HepG2 (cell line): ENCODE results near the gene AGAP1. TPM values are rescaled to one million over a fixed set of nuclear protein-coding genes. Genes with fewer than 3 reads are reported as not detected.

Experiments used
- CBX1 ChIP-seq: IDR thresholded peaks from one replicate; pipeline ENCODE4 v1.6.1; 2016; ENCODE audit warnings: antibody characterized with exemption, low read depth
- DNMT1 ChIP-seq: sonication (generic); formaldehyde crosslinking; IDR thresholded peaks from 2 replicates; pipeline ENCODE4 v1.5.1; 2020; ENCODE audit warnings: mild to moderate bottlenecking, missing genetic modification reagents
- MIER3 ChIP-seq: IDR thresholded peaks from 2 replicates; pipeline ENCODE4 v1.6.1; 2016; ENCODE audit warnings: missing compliant biosample characterization, borderline replicate concordance
- NR3C1 ChIP-seq: sonication (generic); formaldehyde crosslinking; IDR thresholded peaks from 2 replicates; pipeline ENCODE4 v1.4.0; 2020; ENCODE audit warnings: missing genetic modification reagents
- RBM39 ChIP-seq: fragments of 200-400 bp; formaldehyde crosslinking; IDR thresholded peaks from one replicate; pipeline ENCODE4 v1.6.1; 2018; ENCODE audit warnings: antibody characterized with exemption, mild to moderate bottlenecking, low read depth, low read length; ENCODE audit not compliant: poor library complexity, severe bottlenecking
- RXRA ChIP-seq: sonication (generic); formaldehyde crosslinking; IDR thresholded peaks from 2 replicates; pipeline ENCODE4 v1.5.1; 2020; ENCODE audit warnings: missing genetic modification reagents
- SRY ChIP-seq: sonication (generic); formaldehyde crosslinking; IDR thresholded peaks from 2 replicates; pipeline ENCODE4 v1.8.0; 2022; ENCODE audit warnings: mild to moderate bottlenecking, missing genetic modification reagents
- TCF7L2 ChIP-seq: IDR thresholded peaks from 2 replicates; pipeline ENCODE4 v1.6.1; 2011; ENCODE audit warnings: mild to moderate bottlenecking, low read depth, low read length, moderate library complexity
- TSC22D2 ChIP-seq: sonication (generic); formaldehyde crosslinking; IDR thresholded peaks from 2 replicates; pipeline ENCODE4 v1.5.1; 2020; ENCODE audit warnings: missing genetic modification reagents, mild to moderate bottlenecking, borderline replicate concordance
- ZNF121 ChIP-seq: sonication (generic); formaldehyde crosslinking; IDR thresholded peaks from 2 replicates; pipeline ENCODE4 v1.5.0; 2020; ENCODE audit warnings: mild to moderate bottlenecking, missing genetic modification reagents
- ZNF292 ChIP-seq: sonication (generic); formaldehyde crosslinking; IDR thresholded peaks from 2 replicates; pipeline ENCODE4 v1.8.1; 2022; ENCODE audit warnings: mild to moderate bottlenecking, low read depth, missing genetic modification reagents, borderline replicate concordance
- ZNF30 ChIP-seq: sonication (generic); formaldehyde crosslinking; IDR thresholded peaks from 2 replicates; pipeline ENCODE4 v1.5.0; 2020; ENCODE audit warnings: mild to moderate bottlenecking, missing genetic modification reagents
- ZNF501 ChIP-seq: sonication (generic); formaldehyde crosslinking; IDR thresholded peaks from 2 replicates; pipeline ENCODE4 v1.5.1; 2020; ENCODE audit warnings: mild to moderate bottlenecking, moderate library complexity, missing genetic modification reagents
- ZNF747 ChIP-seq: sonication (generic); formaldehyde crosslinking; IDR thresholded peaks from 2 replicates; pipeline ENCODE4 v1.8.1; 2023; ENCODE audit warnings: missing genetic modification reagents, mild to moderate bottlenecking, borderline replicate concordance
- polyA plus RNA-seq, 8 experiments: library from polyadenylated mRNA; depleted of rRNA in 3 of 8; stranded (reverse) in 7 of 8; unstranded in 1 of 8; fragments of >200 nt; fragmentation: Illumina TruSeq in 4 of 8; extraction: Trizol in 4 of 8; gene quantifications; 2 replicates each; pipeline versions ENCODE4 v1.2.1 to v1.2.3, GENCODE V29; 2011 to 2016; ENCODE audit warnings: low read depth in 4 of 8, missing spikeins in 1 of 8, mixed read lengths in 1 of 8; ENCODE audit not compliant: insufficient read depth in 1 of 8
- total RNA-seq, 5 experiments: library from RNA; depleted of rRNA; stranded (reverse); fragments of >200 nt; fragmentation: Illumina TruSeq; extraction: Trizol; gene quantifications; 2 replicates each; pipeline ENCODE4 v1.2.3, GENCODE V29; 2016; ENCODE audit warnings: low read depth in 1 of 5
- TF ChIP-seq, protein P1 (sequence below): sonication (generic); formaldehyde crosslinking; IDR thresholded peaks from 2 replicates; pipeline ENCODE4 v1.5.0; 2020; ENCODE audit warnings: mild to moderate bottlenecking, missing genetic modification reagents, moderate library complexity
- TF ChIP-seq, protein P2 (sequence below): sonication (generic); formaldehyde crosslinking; conservative IDR thresholded peaks from 2 replicates; pipeline ENCODE4 v1.5.0; 2020; ENCODE audit warnings: missing genetic modification reagents
- TF ChIP-seq, protein P3 (sequence below): IDR thresholded peaks from 2 replicates; pipeline ENCODE4 v1.6.1; 2016; ENCODE audit warnings: control low read depth
- TF ChIP-seq, protein P4 (sequence below): sonication (generic); formaldehyde crosslinking; IDR thresholded peaks from 2 replicates; pipeline ENCODE4 v1.8.1; 2023; ENCODE audit warnings: mild to moderate bottlenecking, missing genetic modification reagents
- TF ChIP-seq, protein P5 (sequence below): sonication (generic); formaldehyde crosslinking; IDR thresholded peaks from 2 replicates; pipeline ENCODE4 v1.5.0; 2020; ENCODE audit warnings: mild to moderate bottlenecking, missing genetic modification reagents, borderline replicate concordance

The AGAP1 gene
- total and polyA plus RNA-seq, 2 of the 13 experiments (the other 11 are each of a cell fraction or from before 2014, with no cell fraction given) = 21.2 to 32.7 TPM

DNA sequence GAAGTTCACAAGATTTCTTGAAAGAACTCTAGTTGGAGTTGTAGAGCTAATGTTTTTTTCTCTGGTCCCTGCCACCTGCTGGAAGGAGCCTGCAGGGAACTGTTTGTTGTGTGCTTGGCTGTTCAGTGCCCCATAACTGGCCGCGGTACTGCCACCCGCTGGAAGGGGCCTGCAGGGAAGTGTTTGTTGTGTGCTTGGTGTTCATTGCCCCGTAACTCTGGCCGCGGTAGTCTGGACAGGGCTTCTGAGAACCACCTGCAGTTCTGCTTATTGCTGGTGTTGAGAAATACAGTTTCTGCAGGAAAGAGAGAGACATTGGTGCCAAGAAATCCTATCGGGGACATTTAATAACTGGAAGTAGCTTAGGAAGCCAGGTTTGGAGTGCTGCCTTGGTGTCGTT, 58.1 kb downstream of the AGAP1 start (continued):
- TF ChIP-seq, protein P1, sequence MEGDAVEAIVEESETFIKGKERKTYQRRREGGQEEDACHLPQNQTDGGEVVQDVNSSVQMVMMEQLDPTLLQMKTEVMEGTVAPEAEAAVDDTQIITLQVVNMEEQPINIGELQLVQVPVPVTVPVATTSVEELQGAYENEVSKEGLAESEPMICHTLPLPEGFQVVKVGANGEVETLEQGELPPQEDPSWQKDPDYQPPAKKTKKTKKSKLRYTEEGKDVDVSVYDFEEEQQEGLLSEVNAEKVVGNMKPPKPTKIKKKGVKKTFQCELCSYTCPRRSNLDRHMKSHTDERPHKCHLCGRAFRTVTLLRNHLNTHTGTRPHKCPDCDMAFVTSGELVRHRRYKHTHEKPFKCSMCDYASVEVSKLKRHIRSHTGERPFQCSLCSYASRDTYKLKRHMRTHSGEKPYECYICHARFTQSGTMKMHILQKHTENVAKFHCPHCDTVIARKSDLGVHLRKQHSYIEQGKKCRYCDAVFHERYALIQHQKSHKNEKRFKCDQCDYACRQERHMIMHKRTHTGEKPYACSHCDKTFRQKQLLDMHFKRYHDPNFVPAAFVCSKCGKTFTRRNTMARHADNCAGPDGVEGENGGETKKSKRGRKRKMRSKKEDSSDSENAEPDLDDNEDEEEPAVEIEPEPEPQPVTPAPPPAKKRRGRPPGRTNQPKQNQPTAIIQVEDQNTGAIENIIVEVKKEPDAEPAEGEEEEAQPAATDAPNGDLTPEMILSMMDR (CRISPR knock-in tag) = peak; percentile 86
- TF ChIP-seq, protein P2, sequence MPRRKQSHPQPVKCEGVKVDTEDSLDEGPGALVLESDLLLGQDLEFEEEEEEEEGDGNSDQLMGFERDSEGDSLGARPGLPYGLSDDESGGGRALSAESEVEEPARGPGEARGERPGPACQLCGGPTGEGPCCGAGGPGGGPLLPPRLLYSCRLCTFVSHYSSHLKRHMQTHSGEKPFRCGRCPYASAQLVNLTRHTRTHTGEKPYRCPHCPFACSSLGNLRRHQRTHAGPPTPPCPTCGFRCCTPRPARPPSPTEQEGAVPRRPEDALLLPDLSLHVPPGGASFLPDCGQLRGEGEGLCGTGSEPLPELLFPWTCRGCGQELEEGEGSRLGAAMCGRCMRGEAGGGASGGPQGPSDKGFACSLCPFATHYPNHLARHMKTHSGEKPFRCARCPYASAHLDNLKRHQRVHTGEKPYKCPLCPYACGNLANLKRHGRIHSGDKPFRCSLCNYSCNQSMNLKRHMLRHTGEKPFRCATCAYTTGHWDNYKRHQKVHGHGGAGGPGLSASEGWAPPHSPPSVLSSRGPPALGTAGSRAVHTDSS (CRISPR knock-in tag) = no peak
- TF ChIP-seq RBM39 = no peak
- TF ChIP-seq CBX1 = no peak
- TF ChIP-seq, protein P3, sequence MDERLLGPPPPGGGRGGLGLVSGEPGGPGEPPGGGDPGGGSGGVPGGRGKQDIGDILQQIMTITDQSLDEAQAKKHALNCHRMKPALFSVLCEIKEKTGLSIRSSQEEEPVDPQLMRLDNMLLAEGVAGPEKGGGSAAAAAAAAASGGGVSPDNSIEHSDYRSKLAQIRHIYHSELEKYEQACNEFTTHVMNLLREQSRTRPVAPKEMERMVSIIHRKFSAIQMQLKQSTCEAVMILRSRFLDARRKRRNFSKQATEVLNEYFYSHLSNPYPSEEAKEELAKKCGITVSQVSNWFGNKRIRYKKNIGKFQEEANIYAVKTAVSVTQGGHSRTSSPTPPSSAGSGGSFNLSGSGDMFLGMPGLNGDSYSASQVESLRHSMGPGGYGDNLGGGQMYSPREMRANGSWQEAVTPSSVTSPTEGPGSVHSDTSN (CRISPR knock-in tag) = no peak
- TF ChIP-seq, protein P4, sequence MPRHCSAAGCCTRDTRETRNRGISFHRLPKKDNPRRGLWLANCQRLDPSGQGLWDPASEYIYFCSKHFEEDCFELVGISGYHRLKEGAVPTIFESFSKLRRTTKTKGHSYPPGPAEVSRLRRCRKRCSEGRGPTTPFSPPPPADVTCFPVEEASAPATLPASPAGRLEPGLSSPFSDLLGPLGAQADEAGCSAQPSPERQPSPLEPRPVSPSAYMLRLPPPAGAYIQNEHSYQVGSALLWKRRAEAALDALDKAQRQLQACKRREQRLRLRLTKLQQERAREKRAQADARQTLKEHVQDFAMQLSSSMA (CRISPR knock-in tag) = 0 out of 2 replicates have a peak, but pooled peaks have one; percentile 38
- TF ChIP-seq RXRA (CRISPR knock-in tag) = no peak
- TF ChIP-seq NR3C1 = no peak
- TF ChIP-seq DNMT1 (CRISPR knock-in tag) = no peak
- no peak for TF ChIP-seq SRY
- peak; percentile 63; the same call in 1 of the 2 replicates for TF ChIP-seq TSC22D2
- TF ChIP-seq ZNF292 (CRISPR knock-in tag) = peak; percentile 43; the same call in 1 of the 2 replicates
- TF ChIP-seq TCF7L2 = no peak
- TF ChIP-seq, protein P5, sequence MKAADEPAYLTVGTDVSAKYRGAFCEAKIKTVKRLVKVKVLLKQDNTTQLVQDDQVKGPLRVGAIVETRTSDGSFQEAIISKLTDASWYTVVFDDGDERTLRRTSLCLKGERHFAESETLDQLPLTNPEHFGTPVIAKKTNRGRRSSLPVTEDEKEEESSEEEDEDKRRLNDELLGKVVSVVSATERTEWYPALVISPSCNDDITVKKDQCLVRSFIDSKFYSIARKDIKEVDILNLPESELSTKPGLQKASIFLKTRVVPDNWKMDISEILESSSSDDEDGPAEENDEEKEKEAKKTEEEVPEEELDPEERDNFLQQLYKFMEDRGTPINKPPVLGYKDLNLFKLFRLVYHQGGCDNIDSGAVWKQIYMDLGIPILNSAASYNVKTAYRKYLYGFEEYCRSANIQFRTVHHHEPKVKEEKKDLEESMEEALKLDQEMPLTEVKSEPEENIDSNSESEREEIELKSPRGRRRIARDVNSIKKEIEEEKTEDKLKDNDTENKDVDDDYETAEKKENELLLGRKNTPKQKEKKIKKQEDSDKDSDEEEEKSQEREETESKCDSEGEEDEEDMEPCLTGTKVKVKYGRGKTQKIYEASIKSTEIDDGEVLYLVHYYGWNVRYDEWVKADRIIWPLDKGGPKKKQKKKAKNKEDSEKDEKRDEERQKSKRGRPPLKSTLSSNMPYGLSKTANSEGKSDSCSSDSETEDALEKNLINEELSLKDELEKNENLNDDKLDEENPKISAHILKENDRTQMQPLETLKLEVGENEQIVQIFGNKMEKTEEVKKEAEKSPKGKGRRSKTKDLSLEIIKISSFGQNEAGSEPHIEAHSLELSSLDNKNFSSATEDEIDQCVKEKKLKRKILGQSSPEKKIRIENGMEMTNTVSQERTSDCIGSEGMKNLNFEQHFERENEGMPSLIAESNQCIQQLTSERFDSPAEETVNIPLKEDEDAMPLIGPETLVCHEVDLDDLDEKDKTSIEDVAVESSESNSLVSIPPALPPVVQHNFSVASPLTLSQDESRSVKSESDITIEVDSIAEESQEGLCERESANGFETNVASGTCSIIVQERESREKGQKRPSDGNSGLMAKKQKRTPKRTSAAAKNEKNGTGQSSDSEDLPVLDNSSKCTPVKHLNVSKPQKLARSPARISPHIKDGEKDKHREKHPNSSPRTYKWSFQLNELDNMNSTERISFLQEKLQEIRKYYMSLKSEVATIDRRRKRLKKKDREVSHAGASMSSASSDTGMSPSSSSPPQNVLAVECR (CRISPR knock-in tag) = peak; percentile 50; the same call in 1 of the 2 replicates
- no peak for TF ChIP-seq ZNF30 (CRISPR knock-in tag)
- TF ChIP-seq ZNF501 = peak; percentile 71; the same call in 1 of the 2 replicates
- peak; percentile 57; the same call in 1 of the 2 replicates for TF ChIP-seq ZNF121 (CRISPR knock-in tag)
- TF ChIP-seq MIER3 (CRISPR knock-in tag) = 0 out of 2 replicates have a peak, but pooled peaks have one; percentile 51
- TF ChIP-seq ZNF747 = no peak
